CD4-positive, alpha-beta T cell treated with Interleukin-21 for 1 hour (primary cell): ENCODE measurements around the gene FHAD1.
"Not testable (repeated sequence)": the region's sequence is repeated elsewhere in the genome, so short reads cannot be mapped to it uniquely, and the experiment has no call there.

Experiments
- DNase-seq: peaks from one replicate; pipeline ENCODE4 v3.0.0-alpha.2; 2020

FHAD1 gene

DNA sequence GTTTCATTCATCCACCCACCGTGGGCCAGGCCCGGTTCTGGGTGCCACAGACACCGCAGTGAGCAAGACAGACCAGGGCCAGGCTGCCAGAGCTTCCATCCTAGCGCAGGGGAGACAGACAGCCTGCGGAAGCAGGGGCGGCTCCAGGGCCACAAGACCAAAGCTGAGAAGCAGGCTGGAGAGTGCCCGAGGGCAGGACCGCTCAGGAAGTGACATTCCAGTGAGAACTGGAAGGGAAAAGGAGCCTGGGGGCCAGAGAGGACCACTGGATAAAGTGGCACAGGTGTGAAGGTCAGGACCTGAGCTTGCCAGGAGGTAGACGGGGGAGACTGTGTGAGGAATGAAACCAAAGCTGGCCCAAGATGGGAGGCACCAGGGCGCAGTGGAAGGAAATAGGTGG lies 103.1 kb downstream of the FHAD1 start:
- DNase-seq: no peak

DNA sequence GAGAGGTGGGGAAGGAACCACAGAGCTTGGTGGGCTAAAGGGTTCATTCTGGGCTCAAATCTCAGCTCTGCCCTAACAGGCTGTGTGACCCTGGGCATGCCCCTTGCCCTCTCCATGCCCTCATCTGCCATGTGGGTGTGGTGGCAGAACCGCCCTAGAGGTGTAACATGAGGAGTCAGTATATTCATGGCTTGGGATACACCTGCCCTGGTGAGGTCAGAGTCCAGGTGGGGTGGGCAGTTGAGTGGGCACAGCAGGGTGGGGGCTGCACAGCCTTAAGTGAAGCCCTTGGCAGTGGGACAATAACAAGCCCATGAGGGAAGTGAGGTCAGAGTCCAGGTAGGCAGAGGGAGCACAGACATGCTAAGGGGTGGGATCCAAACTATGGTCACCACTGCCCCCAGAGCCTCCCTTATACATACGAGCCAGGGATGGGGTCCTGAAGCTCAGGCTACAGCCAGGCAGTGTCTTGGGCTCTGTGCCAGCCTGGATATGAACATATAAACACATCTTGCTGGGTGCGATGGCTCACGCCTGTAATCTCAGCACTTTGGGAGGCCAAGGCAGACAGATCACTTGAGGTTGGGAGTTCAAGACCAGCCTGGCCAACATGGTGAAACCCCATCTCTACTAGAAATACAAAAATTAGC lies 103.7 kb downstream of the FHAD1 start:
- DNase-seq: no peak

DNA sequence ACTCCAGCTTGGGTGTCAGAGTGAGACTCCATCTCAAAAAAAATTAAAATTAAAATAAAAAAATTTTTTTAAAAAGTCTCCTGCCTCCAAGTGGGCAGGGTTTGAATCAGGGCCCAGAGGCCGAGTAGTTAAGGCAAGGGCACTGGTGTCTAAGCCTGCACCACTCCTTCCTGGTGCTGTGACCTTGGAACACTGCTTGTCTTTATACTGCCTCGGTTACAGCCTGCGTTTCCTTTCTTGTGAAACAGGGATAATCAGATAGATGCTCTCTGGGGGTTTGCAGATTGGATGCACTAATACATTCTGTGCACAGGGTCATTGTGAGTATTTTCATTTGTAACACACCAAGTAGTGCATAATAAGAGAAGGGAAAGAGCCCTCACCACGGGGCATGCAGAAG lies 104.3 kb downstream of the FHAD1 start:
- DNase-seq: no peak

DNA sequence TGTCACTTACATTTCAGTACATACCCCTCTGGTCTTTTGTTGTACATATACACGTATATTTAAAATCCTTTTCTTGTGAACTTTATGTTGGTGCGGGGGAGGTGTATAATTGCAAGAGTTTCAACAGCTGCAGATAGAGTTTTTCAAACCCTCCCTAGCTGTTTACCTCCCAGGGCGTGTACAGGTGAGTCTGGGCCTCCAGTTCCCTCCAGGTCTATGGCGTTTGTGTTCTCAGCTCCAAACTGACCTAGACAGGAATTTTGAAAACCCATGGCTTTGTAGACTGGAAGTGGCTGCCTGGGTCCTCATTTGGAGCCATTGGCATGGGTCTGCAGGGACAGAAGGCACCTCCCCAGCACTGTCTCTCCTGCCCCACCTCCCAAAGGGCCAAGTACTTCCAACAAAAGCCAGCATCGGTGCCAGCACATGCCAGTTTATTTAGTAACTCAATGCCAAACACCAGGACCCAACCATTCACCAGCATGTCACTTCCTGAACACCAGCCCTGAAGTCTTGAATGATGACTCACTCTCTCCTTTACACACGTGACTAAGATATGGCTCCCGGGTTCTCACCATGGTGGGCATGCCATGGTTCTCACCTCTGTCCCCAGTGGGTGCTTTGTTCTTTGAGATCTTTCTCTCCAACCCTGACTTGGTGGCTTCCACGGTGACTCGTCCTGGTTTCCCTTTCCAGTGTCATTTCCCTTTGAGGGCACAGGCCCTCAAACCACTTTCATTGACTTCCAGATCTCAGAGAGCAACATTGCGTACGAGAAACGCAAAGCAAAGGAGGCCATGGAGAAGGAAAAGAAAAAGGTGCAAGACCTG lies 105.3 kb downstream of the FHAD1 start:
- peak; percentile 50 for DNase-seq

DNA sequence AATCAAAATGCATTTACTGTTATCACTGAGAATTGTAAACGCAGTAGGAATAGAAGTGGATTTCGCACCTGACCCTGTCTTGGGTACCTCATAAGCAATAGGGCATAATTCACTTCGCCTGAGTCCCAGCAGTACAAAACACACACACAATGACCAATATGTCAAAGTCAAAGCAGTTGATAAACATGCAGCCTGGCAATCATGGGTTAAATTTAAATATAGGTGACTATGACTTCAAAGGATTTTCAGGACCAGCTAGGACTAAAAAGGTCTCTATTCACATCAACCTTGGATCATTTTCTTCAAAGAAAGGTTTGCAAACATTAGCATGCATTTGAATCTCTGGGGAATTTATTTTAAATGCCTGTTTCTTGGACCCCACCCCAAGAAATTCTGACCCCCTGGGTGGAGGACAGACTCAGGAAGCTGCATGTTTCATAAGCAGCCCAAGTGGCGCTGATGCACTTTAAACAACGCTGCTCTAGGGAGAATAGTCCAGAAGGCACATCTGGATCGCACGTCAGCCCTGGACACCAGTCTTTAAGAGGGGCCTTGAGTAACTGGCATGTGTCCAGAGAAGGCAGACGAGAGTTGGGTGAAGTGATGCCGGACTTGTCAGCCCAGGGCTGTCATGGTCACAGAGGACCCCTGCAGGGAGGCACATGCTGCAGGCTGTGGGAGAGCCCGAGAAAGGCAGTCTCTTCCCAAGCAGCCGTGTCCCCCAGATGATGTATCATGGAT lies 107.0 kb downstream of the FHAD1 start:
- no peak for DNase-seq

DNA sequence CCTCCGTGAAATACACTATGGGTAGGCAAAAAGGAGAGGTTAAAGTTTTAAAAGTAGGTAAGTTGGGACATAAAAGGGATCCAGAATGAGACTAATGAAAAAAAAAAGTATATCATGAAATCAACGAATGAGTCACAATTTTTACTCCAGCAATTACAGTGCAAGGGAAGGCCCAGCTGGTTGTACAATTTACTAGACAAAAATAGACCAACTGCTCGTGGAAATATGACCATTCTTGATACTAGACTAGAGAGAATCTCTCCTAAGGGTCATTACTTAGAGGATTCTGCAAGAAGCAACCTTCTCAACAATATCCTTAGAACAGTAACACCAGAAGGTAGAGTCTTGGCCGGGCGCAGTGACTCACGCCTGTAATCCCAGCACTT lies 107.5 kb downstream of the FHAD1 start:
- no peak for DNase-seq

DNA sequence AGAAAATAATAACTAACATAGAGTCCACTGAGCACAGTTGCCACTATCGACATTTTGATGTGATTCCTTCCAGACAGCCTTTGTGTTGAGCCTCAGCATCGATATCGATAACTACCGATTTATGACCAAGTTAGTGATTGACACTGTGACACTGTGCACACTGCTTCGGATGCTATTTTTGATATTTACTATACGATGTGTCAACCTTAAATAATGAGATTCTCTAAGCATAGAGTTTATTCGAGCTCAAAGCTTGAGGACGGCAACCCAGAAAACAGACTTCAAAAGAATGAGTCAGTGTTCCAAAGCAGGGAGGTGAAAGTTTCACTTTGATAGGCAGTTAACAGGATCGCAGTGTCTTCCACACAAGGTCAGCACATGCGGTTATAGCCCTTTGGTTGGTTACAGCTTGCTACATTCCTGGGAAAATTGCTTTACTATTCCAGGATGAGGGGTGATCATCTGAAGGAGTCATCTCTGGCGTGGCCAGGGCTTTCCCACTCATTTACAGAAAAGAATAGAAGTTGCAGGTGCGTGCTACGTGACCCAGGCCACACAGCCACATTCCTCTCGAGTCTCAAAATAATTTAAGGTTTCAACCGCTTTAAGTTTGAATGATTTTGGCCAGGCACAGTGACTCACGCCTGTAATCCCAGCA lies 109.1 kb downstream of the FHAD1 start:
- no peak for DNase-seq

DNA sequence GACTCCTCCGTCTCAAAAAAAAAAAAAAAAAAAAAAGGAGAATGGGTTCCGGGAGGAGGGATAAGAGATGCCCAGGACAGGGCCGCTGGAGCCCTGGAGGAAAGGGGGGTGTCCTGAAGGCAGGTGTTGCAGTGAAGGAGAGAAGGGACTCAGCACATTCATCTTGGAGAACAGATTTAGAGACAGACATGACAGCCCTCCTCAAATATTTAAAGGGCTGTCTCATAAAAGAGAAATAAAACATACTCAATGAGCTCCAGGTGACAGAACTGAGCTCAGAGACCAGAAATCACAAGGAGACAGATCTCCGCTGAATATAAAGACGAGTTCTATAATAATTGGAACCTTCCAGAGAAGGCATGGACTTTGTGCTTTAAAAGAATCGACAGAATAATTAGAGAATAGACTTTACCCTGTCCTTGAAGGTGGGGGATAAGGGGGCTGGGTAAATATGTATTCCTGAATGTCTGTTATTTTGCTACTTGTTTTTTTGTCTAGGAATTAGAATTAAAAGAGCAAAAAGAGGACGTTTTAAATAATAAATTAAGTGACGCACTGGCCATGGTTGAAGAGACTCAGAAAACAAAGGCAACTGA lies 110.7 kb downstream of the FHAD1 start:
- DNase-seq: no peak

DNA sequence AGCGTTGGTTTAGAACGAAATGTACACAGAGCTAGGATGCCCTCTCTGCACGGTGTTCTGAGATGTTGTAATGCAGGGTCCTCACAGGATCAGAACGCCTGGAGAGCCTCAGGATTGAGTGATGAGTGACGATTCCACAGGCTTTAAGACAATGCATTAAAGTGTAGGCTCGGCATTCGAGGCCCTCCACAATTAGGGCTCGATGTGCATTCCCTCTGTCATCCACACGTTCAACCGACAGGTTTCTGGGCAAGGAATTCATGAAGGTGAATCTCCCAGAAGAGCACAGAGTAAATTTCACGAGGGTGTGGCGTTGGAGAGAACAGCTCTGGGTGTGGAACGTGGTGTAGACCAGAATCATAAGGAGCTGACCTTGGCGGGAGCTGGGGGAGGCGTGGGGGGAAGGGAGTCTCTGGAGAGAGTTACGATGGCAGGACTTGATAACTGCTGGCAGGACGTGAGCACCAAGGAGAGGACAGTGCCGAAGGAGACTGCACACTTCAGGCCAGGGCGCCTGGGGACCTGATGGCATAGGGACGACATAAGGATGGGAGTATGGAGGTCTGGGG lies 111.6 kb downstream of the FHAD1 start:
- no peak for DNase-seq

DNA sequence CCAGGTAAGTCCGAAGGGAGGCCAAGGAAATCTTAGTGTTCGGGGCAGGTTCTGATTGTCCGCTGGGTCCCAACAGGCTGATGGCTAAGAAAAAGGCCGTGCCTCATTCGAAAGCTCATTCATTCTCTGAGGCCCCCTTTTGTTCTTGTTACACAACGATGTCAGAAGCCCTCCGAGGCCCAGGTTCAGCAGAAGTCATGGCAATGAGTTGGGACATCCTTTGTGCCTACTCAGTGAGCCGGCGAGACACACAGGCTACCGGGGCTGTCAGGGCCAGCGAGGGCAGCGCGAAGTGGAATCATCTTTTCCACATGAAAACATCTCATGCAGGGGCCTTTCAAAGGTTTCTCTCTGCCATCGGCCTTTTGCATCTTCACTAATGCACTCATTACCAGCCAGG lies 113.7 kb downstream of the FHAD1 start:
- DNase-seq: no peak

DNA sequence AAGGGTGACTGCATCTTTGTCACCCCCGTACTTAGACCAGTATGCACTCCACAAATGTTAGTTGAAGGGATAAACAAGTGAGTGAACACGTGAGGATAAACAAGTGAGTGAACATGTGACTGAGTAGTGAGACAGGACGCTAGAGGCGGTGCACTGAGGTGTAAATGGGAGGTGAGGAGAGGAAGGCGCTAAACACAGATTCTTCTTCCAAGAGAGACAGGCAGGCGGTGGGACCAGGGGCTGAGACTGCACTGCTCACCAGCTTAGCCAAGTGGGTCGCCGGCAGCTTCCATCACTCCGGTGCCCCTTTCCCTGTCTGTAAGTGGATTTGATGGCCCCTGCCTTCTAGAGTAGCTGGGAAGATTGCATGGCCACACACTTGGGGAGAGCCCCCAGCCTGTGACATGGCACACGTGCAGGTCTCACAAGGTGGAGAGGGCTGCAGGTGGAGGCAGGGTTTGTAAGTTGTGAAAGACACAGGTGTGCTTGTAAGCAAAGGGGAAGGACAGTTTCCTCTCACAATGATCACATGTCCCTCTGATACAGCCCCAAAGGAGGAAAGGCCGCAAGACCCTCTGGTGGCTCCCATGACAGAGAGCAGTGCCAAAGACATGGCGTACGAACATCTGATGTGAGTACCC lies 115.2 kb downstream of the FHAD1 start:
- DNase-seq: no peak

DNA sequence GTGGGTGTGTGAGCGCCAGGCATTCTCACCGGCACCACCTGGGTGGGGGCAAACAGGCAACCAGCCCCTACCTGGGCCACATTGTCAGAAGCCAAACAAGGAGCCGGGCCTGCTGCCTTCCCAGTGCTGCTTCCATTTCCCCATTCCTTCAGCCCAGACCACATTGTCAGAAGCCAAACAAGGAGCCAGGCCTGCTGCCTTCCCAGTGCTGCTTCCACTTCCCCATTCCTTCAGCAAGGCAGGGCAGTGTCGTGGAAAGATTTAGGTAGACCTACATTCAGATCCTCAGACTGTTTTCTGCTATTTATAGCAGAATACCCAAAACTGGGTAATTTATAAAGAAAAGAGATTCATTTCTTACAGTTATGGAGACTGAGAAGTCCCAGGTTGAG lies 115.7 kb downstream of the FHAD1 start:
- no peak for DNase-seq

DNA sequence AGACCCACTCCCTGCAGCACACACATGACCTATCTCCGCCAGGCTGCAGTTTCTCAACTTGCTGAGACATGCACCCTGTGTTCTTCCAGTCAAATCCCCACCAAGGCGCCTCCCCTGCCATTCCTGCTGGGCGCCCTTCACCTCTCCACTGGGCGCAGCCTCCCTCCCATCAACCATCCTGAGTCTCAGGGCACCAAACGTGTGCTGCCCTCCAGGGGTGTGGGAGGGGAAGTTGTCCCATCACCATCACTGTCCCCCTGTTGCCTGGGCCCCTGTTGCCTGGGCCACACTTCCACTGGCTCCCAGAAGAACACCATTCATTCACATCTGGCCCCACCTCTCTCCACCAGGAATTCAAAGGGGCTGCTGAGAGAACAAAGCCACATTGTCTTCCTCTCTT lies 117.7 kb downstream of the FHAD1 start:
- DNase-seq: peak; percentile 19

DNA sequence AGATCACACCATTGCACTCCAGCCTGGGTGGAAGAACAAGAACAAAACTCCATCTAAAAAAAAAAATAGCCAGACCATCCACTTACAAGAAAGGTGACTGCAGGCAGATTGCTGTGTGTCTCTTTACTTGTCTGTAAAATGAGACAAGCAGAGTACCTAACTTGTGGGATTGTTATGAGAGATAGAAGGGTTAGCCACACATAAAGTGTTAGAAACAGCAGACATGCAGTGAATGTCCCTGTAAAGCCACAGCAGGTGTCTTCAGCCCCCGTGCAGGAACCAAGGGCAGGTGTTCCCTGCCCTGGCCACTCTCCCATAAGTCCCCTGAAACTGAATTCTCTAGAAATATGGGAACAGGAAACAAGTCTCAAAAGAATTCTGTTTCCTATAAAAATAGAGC lies 121.9 kb downstream of the FHAD1 start:
- no peak for DNase-seq

DNA sequence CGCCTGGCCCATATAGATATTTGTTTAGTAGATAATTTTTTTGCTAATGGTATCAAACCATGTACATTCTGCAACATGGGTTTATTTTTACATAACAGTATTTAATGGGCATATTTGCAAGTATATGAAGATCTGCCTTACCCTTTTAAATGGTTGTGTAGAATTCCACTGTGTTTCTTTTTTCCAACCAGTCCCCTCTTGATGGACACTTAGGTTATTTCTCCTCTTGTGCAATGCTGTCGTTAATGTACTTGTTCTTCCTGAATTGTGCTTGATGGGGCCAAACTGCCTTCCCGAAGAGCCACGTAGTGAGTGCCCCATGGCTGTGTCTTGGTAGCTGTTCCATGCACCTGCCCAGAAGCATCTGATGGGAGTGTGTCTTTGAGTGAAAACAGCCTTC lies 123.2 kb downstream of the FHAD1 start:
- DNase-seq: no peak

DNA sequence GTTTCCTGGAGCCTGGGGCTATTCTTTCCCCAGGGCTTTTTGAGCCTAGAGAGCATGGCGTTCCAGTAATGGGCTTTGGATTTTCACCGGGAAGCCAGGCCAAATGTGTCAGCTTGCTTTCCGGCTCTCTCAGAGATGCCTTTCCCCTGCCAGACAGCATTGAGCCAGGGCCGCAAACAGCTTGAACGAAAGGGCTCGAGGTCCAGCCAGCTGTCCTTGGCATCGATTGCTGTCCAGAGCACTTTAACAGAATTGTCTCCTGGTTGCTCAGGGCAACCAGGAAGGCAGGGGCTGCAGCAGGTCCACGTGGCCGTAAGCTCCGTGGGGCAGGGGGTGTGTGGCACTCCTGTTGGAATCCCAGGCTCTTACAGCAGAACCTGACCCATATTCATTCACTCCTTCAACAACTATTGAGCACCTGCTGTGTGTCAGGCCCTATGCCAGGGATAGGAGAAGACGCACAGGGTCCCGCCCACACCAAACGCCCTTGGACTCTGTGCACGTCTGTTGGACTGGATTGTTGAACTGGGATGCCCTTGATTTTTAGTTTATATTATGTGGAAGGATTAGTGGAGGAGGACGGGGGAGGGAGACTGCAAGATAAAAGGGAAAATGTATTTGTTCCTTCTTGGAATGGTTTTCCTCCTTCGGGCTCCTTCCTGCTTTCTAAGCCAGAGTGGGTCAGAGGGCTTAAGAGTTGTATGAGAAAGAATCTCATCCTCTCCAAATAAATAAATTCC lies 123.9 kb downstream of the FHAD1 start:
- no peak for DNase-seq

DNA sequence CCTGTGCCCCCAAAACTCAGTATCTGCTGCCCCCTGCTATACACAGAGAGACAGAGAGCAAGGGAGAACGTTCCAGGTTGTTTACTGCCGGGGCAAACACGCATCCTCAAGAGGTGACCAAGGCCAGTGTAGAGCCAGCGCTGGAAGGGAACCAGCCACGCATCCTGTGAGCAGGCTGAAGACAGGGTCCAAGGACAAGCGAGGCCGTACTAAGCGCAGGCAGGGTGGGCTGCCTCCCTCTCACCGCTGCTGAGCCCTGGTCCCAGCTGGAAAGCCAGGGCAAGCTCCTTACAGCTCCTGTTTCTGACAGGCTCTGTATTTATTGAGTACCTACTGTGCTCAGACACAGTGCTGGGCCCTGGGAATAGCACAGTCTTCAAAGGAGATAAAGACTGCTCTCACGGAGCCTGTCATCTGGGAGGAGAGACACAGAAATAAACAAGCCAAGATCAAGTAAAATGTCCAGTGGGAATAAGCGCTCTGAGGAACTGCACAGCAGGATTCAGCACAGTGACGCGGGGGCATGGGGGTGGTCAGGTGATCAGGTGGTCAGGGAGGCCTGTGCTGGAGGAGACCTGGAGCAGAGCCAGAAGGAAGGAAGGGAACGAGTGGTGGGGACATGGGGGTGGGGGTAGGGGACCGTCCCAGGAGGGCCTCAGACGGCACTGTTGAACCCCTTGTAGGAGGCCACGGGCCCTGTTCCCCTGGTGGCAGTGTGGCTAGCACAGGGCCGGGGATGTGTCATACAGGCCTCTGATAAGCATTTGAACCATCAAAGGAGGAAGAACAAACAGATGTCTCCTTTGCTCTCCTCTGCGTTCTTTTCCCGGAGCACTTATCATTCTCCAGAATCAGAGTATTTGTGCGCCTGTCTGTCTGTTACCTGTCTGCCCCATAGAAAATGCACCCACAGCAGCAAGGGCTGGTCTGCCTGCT lies 124.9 kb downstream of the FHAD1 start:
- no peak for DNase-seq

DNA sequence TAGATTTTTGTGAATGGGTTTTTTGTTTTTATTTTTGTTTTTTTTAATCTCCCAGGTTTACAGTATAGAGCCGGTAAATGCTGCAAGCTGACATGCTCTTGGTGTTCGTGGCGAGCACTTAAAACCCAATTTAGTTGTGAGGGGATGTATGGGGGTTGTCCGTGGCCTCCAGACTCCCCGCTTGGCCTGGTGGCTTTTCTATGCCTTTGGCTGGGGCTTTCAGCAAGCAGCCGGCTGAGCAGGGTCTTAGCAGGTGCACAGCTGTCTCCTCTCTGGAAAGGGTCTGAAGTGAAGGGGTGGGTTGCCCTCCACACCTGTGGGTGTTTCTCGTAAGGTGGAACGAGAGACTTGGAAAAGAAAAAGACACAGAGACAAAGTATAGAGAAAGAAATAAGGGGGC lies 131.7 kb downstream of the FHAD1 start:
- no peak for DNase-seq

DNA sequence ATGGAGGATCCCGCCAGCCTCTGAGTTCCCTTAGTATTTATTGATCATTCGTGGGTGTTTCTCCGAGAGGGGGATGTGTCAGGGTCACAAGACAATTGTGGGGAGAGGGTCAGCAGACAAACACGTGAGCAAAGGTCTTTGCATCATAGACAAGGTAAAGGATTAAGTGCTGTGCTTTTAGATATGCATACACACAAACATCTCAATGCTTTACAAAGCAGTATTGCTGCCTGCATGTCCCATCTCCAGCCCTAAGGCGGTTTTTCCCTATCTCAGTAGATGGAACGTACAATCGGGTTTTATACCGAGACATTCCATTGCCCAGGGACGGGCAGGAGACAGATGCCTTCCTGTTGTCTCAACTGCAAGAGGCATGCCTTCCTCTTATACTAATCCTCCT lies 132.1 kb downstream of the FHAD1 start:
- DNase-seq: not testable (repeated sequence)
